Stimulated activated CD4-positive, alpha-beta T cell treated with anti-CD3 and anti-CD28 coated beads, TNF-alpha, amount 100 ng/mL, for 48 hours (primary cell): ENCODE data around the gene FAM184A.

ENCODE experiments used
- DNase-seq, 3 donors: peaks; one replicate each; pipeline ENCODE4 v3.0.0-alpha.2; 2020; ENCODE audit warnings: low read depth in 3 of 3

Gene FAM184A

GRCh38 chr6:118965371-118965770 is 113.1 kb downstream of the FAM184A start:
- no peak for DNase-seq

DNA sequence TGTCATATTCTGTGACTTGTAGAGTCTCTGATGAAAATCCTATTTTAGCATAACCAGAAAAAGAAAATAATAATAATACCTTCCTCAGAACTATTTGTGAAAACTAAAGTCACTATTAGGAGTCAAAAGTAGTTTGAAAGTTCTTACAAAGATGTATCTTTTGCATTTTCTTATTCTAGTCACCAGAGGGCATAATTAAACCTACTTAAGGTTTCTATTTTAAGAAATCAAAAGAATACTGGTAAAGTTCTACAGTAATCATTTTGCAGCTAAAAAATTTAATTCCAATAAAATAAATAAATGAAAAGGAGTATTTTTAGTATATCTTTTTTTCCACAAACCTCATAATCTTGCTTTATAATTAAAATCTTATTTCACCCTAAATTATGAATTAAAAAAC is 115.5 kb downstream of the FAM184A start:
- no peak for DNase-seq

DNA sequence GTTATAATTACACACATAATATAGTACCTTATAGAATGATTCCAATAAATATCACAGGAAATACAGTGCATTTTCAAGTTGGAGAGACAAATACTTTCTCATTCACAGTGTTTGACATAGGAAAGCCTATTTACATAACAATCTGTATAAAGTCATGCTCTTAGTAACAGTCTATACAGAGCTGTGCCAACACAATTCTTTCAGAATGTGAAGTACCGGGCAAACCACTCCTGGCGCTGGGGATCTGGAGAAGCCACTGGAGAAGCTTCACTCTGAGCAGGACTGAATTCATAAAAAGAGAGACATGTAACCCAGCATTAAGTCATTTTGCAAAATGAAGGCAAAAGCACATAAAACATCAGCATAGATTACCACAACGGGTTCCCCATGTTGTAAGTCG is 118.6 kb downstream of the FAM184A start:
- no peak for DNase-seq

DNA sequence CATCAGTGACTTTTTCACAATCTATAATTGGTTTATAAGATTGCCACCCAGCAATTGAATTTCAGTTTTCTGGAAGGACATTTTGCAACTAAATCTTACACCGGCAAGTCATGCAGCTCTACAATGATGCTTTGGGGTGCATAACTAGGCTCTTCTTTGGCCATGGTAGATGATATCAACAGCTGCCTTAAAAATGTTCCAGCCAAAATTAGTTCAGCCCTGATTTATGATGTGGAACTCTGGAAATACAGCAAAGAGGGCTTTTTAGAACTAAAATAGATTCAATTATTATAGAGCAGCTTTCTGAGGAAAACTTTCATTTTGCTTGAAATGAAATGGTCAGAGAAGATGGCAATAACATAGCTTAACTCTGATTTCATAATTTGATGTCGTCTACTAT is 125.1 kb downstream of the FAM184A start:
- DNase-seq = no peak

- no peak for DNase-seq
Observed at GRCh38 chr6:118952683-118953082, 125.8 kb downstream of the FAM184A start.

GRCh38 chr6:118945217-118945616 is 133.2 kb downstream of the FAM184A start:
- DNase-seq = no peak

GRCh38 chr6:118940770-118941169 is 137.7 kb downstream of the FAM184A start:
- DNase-seq = no peak

DNA sequence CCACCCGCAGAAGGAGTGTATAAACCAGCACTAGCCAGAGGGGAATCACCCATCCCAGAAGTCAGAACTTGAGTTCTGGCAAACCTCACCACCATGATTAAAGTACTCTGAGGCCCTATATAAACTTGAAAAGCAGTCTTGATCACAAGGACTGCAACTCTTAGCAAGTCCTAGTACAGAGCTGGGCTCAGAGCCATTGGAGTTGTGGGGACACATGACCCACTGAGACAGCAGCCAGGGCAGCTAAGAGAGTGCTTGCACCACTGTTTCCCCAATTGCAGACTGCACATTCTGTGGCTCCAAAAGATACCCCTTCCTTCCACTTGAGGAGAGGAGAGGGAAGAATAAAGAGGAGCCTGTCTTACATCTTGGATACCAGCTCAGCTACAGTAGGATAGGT is 138.8 kb downstream of the FAM184A start:
- no peak for DNase-seq

GRCh38 chr6:118935978-118936703 is 142.3 kb downstream of the FAM184A start:
- DNase-seq = no peak

DNA sequence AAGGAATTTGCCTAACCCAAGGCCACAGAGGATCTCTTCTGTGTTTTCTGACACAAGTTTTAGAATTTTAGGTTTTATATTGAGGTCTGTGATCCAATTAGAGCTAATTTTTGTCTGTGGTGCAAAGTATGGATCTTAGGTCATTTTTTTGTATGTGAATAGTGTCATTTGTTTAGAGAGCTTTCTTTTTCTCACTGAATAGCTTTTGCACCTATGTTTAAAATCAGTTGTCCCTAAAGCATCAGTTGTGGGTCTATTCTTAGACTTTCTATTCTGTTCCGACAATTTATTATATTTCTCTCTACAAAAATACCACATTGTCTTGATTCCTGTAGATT is 143.2 kb downstream of the FAM184A start:
- DNase-seq = no peak

GRCh38 chr6:118934461-118935330 is 143.8 kb downstream of the FAM184A start, which contains the start of gene MCM9:
MCM9 (minus strand) TSS chr6:118935159; CDS start chr6:118931723, 3,436 bp downstream.
- DNase-seq = peak; percentile 75 to 92 (median 76)

DNA sequence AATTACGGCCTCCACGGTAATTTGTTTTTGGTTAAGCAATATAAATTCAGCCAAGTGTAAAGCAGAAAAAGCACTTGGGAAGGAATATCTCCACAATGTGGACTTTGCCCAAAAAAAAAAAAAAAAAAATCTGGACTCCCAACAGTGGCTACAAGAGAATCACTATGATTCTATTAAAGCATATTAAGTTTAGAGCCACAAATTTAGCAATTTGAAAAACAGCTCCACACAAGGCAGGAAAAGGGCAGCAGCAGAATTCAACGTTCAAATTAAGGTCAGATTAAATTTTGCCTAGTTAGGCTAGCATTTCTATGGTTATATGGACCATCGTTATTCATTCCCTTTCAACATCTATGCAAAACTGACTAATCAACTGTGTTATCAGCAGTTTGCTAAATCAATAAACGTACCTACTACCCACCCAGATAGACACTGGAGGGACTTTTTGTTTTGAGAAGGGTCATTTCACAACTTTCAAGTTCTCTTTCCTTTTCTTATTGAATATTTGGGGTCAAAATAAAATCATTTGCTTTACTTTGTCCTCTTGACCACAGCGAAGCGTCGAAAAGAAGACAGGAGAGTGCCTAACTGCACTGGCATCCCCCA is 144.5 kb downstream of the FAM184A start:
- no peak for DNase-seq

- DNase-seq = no peak
Observed at GRCh38 chr6:118932421-118932820, 146.0 kb downstream of the FAM184A start.

DNA sequence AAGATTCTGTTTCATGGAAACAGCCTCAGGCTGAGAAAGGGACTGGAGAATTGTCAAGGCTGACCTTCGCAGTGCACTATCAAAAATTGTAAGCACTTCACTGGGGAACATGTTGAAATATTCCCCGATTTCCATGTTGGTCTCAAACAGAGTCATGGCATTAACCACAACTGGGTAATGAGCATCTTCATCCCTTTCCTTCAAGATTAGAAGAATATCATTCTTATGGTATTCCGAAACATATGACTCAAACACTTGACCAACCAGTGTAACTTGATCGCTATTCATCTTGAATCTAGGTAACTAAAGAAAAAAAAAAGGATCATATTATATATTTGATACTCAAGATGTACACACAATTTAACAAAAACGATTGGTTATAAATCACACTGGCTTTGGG is 147.0 kb downstream of the FAM184A start:
- DNase-seq = no peak

GRCh38 chr6:118930680-118931079 is 147.8 kb downstream of the FAM184A start:
- DNase-seq = no peak

- DNase-seq = no peak
Observed at GRCh38 chr6:118923035-118923434, 155.4 kb downstream of the FAM184A start.

DNA sequence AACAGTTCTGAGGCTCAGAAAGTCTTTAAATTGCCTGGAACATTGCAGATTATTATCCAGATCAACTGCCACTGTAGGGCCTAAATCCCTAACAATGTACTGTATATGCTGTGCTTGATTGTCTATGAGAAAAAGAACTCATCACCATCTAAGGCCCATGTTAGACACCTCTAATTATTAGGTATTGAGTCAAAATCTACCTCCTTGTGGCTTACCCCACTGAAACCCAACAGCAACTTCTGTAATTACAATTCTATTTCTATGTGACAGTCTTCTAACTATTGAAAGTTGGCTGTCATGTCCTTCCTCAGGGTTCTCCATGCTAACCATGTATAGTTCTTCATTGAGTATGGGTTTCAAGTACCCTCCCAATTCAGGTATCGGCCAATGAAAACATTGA is 157.4 kb downstream of the FAM184A start:
- no peak for DNase-seq

GRCh38 chr6:118918329-118918725 is 160.1 kb downstream of the FAM184A start:
- no peak for DNase-seq

- DNase-seq = no peak
Observed at GRCh38 chr6:118917546-118918328, 160.7 kb downstream of the FAM184A start.

GRCh38 chr6:118914598-118914997 is 163.9 kb downstream of the FAM184A start:
- no peak for DNase-seq

DNA sequence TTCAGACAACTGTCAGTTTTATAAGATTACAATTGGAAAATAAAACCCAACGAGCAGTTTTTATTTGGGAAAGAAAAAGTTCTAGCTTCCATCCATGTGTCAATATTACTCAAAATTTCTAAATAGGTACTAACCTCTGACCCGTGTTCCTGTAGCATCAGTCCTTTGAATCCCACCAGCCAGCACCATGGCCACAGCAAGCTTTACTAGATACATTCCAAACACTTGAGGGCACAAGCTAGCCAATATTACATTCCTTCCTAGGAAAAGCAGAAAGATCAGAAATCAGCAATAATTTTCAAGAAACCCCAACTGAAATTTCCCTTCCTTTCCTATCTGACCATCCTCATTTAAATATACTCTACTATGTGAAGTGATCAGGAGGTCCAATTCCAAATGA is 165.3 kb downstream of the FAM184A start:
- DNase-seq = no peak

DNA sequence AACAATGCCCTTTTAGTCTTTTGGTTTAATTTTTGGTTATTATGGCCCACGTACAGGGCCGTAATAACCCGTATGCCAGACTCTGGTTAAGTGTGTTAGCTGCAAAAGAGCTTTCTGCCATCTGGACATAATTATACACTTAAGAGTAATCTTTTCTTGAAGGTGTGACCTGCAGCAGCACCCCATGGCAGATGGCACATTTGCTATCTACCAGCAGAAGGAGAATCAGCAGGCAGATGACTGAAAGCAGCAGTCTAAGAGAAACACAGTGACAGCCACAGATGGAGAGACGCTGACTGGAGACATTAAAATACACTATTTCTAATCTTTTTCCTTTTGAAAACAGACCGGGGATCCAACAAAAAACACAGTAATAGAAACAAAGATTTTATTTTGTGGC is 165.8 kb downstream of the FAM184A start:
- no peak for DNase-seq
